BLaER1 treated with 17β-estradiol and CSF1 and Interleukin-3, amounts not matched to agents 10 nM and 100 nM (cell line): ENCODE measurements around the gene RHOH.
A peak's percentile ranks its signal among the peaks of the same experiment; 100 is the strongest.

Source experiments
- H3K27ac ChIP-seq, 11 experiments: shearing (Covaris generic); formaldehyde crosslinking; 2 replicates each; pipeline ENCODE4 v1.8.1; 2022
- H3K27me3 ChIP-seq, 11 experiments: shearing (Covaris generic); formaldehyde crosslinking; 2 replicates each; pipeline ENCODE4 v1.8.1; 2022
- H3K36me3 ChIP-seq, 11 experiments: shearing (Covaris generic); formaldehyde crosslinking; 2 replicates each; pipeline ENCODE4 v1.8.1; 2022
- H3K4me1 ChIP-seq, 10 experiments: shearing (Covaris generic); formaldehyde crosslinking; 2 replicates each; pipeline ENCODE4 v1.8.1; 2022
- H3K4me2 ChIP-seq, 11 experiments: shearing (Covaris generic); formaldehyde crosslinking; 2 replicates each; pipeline ENCODE4 v1.8.1; 2022
- H3K4me3 ChIP-seq, 10 experiments: shearing (Covaris generic); formaldehyde crosslinking; 2 replicates each; pipeline ENCODE4 v1.8.1; 2022
- H3K9ac ChIP-seq, 11 experiments: shearing (Covaris generic); formaldehyde crosslinking; 2 replicates each; pipeline ENCODE4 v1.8.1; 2022
- H3K9me3 ChIP-seq, 11 experiments: shearing (Covaris generic); formaldehyde crosslinking; replicated peaks in 1 of 11; 2 replicates each; pipeline ENCODE4 v1.8.1; 2022
- H4K20me1 ChIP-seq, 11 experiments: shearing (Covaris generic); formaldehyde crosslinking; 2 replicates each; pipeline ENCODE4 v1.8.1; 2022
- Cebpa-rat ChIP-seq, 11 experiments: shearing (Covaris generic); IDR thresholded peaks; 2 replicates each; pipeline ENCODE4 v1.8.1; 2022

The RHOH gene

DNA sequence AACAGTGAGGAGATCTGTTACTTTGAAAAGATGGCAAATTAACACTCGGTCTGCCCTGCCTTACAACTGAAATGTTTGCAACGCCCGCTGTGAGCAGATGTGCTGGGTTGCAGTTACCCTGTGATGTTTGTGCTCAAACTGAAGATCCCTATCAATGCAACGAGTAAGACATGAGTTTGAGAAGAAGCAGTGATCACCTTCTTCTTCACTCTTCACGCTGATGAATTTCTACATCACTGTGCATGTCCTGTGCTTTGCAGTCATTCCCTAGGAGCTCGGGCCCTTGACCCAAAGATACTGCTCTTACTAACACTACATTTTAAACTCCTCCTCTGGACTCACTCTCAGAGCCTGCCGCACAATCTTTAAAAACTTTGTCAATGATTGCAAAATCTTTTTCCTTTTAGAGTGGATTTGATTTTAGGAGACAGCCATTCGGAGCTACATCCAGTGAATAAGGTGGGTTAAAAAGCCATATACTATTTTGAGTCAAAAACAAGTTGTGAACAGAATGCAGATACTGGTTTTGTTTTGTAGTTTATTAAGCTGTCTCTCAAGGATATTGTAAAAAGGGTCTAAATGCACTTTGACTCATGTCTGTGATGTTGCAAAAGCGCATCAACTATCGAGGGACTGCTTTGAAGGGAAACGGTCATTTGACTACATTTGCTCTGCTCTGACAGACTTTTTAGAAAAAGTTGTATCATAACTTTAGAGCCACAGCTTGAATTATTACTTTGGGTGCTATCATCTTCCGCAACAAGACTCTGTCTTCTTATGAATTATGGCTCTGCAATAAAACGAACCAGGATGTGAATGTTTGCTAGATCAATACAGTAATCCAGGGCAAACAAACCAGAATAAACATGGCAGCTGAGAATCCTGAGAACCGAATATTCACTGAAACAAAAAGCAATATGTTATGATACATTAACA lies 5.7 kb upstream of the RHOH start:
- H3K27ac ChIP-seq = peak overlapping the region in 6 of 11 experiments; percentile 7 to 53 (median 32); a peak in 5 of 22 replicates
- peak in 1 of 11 experiments; percentile 4; a peak in 1 of 22 replicates for TF ChIP-seq Cebpa-rat (IDR thresholded peaks at IDR 0.05)
- no peaks in the 10 kb centered on the region for H3K9me3 ChIP-seq
- H3K27me3 ChIP-seq = 0 out of 22 replicates have a peak, but pooled peaks cover 0 to 4% (median 0%) of the 10 kb centered on the region in 11 experiments
- no peaks in the 10 kb centered on the region for H4K20me1 ChIP-seq
- no peaks in the 10 kb centered on the region for H3K36me3 ChIP-seq
- peak overlapping the region in 2 of 11 experiments; percentile 3 to 10; a peak in 2 of 22 replicates for H3K9ac ChIP-seq
- peaks cover 44 to 79% (median 70%) of the 10 kb centered on the region in 10 experiments for H3K4me1 ChIP-seq
- H3K4me2 ChIP-seq = peak overlapping the region in 10 of 11 experiments; percentile 2 to 97 (median 90); a peak in 20 of 22 replicates
- H3K4me3 ChIP-seq = no peak overlapping the region

DNA sequence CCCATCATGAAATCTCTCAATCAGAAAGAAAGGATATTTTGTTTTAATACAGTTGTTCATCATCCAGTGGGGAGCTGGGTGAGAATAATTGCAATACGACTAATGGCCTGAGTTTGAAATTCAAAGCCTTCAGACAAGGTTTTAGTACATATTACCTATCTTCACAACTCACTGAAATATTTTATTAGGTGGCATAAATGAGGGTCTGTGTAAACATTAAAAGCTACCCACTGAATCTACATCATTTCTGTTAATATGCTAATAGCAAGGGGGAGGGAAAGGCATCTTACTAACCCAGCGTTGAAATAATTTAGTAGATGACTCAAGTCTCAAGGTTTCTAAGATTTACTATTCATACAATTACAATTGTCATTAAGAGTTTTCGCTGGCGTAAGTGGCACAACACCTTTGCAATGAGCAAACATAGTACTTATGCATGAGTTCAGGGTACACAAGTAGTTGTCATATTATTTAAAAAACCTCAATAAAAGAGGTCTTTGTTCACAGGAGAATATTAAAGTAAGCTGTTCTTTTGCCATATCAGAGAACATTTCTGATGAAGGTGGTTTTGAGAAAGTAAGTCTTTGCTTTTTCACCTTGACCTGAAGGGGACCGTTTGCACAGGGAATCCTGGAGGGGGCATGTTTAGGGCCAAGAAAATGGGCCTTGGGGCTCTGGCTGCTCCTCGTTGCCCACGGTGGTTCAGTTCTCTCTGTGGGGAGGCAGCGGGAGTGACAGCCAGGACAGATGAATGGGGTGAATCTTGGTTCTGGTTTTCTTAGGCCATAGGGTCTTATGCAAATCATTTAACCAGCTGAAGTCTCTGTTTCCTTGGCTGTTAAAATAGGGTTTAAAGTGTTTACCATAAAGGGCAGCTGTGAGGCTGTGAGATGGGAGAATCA lies 4.5 kb upstream of the RHOH start:
- no peaks in the 10 kb centered on the region for H4K20me1 ChIP-seq

DNA sequence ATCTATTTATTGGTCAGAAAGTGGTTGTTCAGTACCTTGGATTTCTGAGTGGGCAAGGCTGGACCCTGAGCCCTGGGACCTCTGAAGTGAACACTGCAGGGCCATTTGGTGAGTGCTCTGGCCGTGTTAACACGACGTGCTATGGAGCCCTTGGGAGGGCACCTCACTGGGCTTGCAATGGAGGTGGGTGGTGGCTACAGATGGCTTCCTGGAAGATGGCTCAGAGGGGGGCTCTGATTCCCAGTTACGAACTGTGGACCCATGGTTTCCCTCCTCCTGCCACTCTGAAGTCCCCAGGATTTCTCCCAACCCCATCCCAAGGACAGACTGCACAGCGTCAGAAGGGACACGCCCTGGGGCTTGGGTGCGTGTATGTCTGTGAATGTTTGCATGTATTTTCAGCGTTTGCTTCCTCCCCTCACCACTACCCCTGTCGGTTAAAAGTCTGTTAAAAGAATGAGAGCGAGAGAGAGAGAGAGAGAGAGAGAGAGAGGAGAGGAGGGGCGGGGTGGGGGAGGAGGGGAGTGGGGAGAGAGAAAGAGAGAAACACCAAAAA lies 3.7 kb upstream of the RHOH start:
- peaks cover 0 to under 1% (median 0%) of the 10 kb centered on the region in 11 experiments; a peak in 2 of 22 replicates for H4K20me1 ChIP-seq
- peaks cover 59 to 70% (median 65%) of the 10 kb centered on the region in 10 experiments for H3K4me1 ChIP-seq
- peak overlapping the region in 8 of 11 experiments; percentile 2 to 70 (median 56); a peak in 14 of 22 replicates for H3K9ac ChIP-seq
- H3K9me3 ChIP-seq = no peaks in the 10 kb centered on the region
- H3K36me3 ChIP-seq = no peaks in the 10 kb centered on the region
- peak overlapping the region in 10 of 11 experiments; percentile 26 to 88 (median 72); a peak in 19 of 22 replicates for H3K27ac ChIP-seq
- 0 out of 22 replicates have a peak, but pooled peaks cover 0 to 4% (median 0%) of the 10 kb centered on the region in 11 experiments for H3K27me3 ChIP-seq
- H3K4me3 ChIP-seq = peak overlapping the region in 2 of 10 experiments; percentile 19 to 34; a peak in 1 of 20 replicates
- peak overlapping the region; percentile 63 to 98 (median 94) for H3K4me2 ChIP-seq
- TF ChIP-seq Cebpa-rat (IDR thresholded peaks at IDR 0.05) = no peak

More for the DNA sequence above, 4.5 kb upstream of the RHOH start:
- H3K9ac ChIP-seq = peak overlapping the region in 8 of 11 experiments; percentile 2 to 70 (median 56); a peak in 13 of 22 replicates
- peak overlapping the region in 10 of 11 experiments; percentile 26 to 88 (median 70); a peak in 18 of 22 replicates for H3K27ac ChIP-seq
- 0 out of 20 replicates have a peak overlapping the region, but pooled peaks of 2 of the 10 experiments have one; percentile 19 to 34 for H3K4me3 ChIP-seq
- H3K9me3 ChIP-seq = no peaks in the 10 kb centered on the region
- no peaks in the 10 kb centered on the region for H3K36me3 ChIP-seq
- H3K4me2 ChIP-seq = peak overlapping the region; percentile 63 to 98 (median 94)
- H3K4me1 ChIP-seq = peaks cover 51 to 73% (median 64%) of the 10 kb centered on the region in 10 experiments
- H3K27me3 ChIP-seq = 0 out of 22 replicates have a peak, but pooled peaks cover 0 to 4% (median 0%) of the 10 kb centered on the region in 11 experiments
- TF ChIP-seq Cebpa-rat (IDR thresholded peaks at IDR 0.05) = no peak

DNA sequence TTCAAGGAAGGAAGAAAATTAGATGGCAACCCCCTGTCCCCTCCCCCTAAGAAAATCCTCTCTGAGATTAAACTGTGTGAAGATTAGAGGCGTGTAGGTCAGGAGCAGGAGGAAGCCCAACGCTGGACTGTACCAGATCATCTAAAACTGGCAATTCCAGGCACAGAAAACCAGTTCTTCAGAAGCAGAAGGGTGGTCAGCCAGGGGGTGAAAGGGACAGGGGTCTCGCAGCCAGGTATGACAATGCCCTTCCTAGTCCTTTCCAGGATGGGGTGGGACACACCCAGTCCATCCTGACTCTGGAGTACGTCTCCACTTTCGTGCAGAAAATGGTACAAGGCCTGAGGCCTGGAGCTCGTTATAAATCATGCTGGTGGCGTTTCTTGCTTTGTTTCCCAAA lies 3.3 kb upstream of the RHOH start:
- no peak for TF ChIP-seq Cebpa-rat (IDR thresholded peaks at IDR 0.05)
- Histone ChIP-seq H3K27me3 (0 out of 22 replicates have a peak, but pooled peaks cover 0 to 4% (median 0%) of the 10 kb centered on the region in 11 experiments), H4K20me1 (peaks cover 0 to 5% (median 0%) of the 10 kb centered on the region in 11 experiments; a peak in 2 of 22 replicates), H3K9ac (peak overlapping the region in 8 of 11 experiments; percentile 28 to 67 (median 50); a peak in 13 of 22 replicates), H3K4me2 (peak overlapping the region; percentile 63 to 98 (median 94)), H3K36me3 (no peaks in the 10 kb centered on the region), H3K4me1 (peaks cover 61 to 75% (median 69%) of the 10 kb centered on the region in 10 experiments), H3K9me3 (no peaks in the 10 kb centered on the region), H3K4me3 (peak overlapping the region in 1 of 10 experiments; percentile 13; a peak in 1 of 20 replicates), H3K27ac (peak overlapping the region in 10 of 11 experiments; percentile 33 to 88 (median 72); a peak in 18 of 22 replicates)

DNA sequence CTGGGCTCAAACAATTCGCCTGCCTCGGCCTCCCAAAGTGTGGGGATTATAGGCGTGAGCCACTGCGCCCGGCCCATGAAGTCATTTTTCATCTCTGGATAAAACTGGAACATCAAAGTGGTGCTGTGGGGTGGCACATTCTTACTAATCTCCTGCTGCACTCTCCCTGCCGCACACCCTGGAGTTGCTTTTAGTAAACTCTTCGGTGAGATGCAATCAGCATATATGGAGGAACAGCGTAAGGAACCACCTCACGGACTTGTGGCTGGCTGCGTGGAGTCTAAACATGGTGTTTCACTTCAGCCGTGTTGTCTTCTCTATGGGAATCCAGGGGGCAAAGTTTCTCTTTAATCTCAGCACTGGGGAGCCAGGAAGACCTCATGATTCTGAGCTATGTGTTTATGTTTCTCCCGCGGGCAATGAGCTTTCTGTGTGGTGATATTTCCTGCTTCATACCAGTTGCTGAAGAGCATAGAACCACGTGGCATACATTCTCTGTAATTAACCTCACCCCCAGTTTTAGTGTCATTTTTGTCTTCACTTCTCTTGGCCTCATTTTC lies 2.1 kb upstream of the RHOH start:
- H4K20me1 ChIP-seq = peaks cover 0 to 15% (median under 1%) of the 10 kb centered on the region in 11 experiments; a peak in 8 of 22 replicates
- H3K36me3 ChIP-seq = no peaks in the 10 kb centered on the region
- H3K27me3 ChIP-seq = 0 out of 22 replicates have a peak, but pooled peaks cover 0 to 4% (median 0%) of the 10 kb centered on the region in 11 experiments
- no peak for TF ChIP-seq Cebpa-rat (IDR thresholded peaks at IDR 0.05)
- no peaks in the 10 kb centered on the region for H3K9me3 ChIP-seq
- no peak overlapping the region for H3K4me3 ChIP-seq
- H3K27ac ChIP-seq = peak overlapping the region in 9 of 11 experiments; percentile 53 to 88 (median 72); a peak in 19 of 22 replicates
- peak overlapping the region in 9 of 11 experiments; percentile 9 to 67 (median 49); a peak in 14 of 22 replicates for H3K9ac ChIP-seq
- H3K4me2 ChIP-seq = peak overlapping the region; percentile 29 to 98 (median 94)
- H3K4me1 ChIP-seq = peaks cover 70 to 86% (median 80%) of the 10 kb centered on the region in 10 experiments

DNA sequence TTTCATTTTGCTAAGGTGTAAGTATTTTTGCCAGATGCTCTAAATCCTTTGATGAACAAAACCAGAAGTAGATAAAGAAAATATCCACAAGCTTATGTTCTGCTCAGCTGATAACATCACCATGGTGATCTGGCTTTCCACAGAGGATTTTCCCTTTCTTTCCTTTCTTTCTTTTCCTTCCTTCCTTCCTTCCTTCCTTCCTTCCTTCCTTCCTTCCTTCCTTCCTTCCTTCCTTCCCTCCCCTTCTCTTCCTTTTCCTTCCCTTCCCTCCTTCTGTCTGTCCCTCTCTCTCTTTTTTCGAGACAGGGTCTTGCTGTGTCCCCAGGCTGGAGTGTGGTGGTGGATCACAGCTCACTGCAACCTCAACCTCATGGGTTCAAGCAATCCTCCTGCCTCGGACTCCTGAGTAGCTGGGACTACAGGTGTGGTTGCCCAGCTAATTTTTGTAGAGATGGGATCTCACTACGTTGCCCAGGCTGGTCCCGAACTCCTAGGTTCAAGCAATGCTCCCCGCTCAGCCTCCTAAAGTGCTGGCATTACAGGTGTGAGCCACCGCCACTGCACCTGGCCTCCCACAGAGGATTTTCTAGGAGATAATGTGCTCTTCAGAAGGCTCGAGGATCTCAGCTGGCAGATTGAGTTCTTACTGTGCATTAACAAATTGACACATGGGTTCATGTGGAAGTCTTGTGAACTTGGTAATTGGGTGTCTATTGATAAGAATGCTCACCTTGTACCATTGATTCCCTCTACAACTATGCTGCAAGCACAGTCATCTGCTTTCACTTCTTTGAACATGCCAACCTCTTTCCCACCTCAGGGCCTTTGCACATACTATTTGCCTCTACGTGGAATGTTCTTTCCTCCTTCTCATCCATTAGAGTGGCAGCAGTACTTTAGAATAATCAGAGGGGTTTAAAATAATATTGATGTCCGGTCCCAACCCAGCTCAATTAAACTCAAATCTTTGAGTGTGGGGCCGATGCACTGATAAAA lies 1.4 kb upstream of the RHOH start:
- no peaks in the 10 kb centered on the region for H3K36me3 ChIP-seq
- peaks cover 0 to 23% (median 8%) of the 10 kb centered on the region in 11 experiments; a peak in 10 of 22 replicates for H4K20me1 ChIP-seq
- peaks cover 78 to 89% (median 86%) of the 10 kb centered on the region in 10 experiments for H3K4me1 ChIP-seq
- peak overlapping the region in 4 of 10 experiments; percentile 74 to 77 (median 75); a peak in 6 of 20 replicates for H3K4me3 ChIP-seq
- peak overlapping the region in 9 of 11 experiments; percentile 53 to 90 (median 87); a peak in 18 of 22 replicates for H3K27ac ChIP-seq
- no peaks in the 10 kb centered on the region for H3K9me3 ChIP-seq
- TF ChIP-seq Cebpa-rat (IDR thresholded peaks at IDR 0.05) = no peak
- H3K9ac ChIP-seq = peak overlapping the region in 8 of 11 experiments; percentile 20 to 86 (median 84); a peak in 13 of 22 replicates
- H3K4me2 ChIP-seq = peak overlapping the region; percentile 87 to 98 (median 95)
- 0 out of 22 replicates have a peak, but pooled peaks cover 0 to 4% (median 0%) of the 10 kb centered on the region in 11 experiments for H3K27me3 ChIP-seq
